IMR-90 (cell line): ENCODE data around the gene CST5. TPM values are rescaled to one million over a fixed set of nuclear protein-coding genes. Genes with fewer than 3 reads are reported as not detected.

ENCODE experiments used
- ATAC-seq: fragments of 200-7000 bp; cut with Tn5 transposase; 2 replicates; pipeline ENCODE4 v1.9.1; 2020; ENCODE audit warnings: low read depth, mild to moderate bottlenecking, moderate library complexity
- BruUV-seq: library from RNA; stranded (reverse); fragments of 400-500 nt; replicated peaks from 2 replicates; lab custom pipeline; 2021; lab: Mats Ljungman, UMichigan
- CTCF ChIA-PET: fragments of 300-600 bp; formaldehyde crosslinking; extraction: SDS; loops from one replicate; lab custom pipeline; 2021; ENCODE audit warnings: antibody characterized with exemption; lab: Yijun Ruan, JAX
- POLR2A ChIA-PET: fragments of 300-600 bp; sonication (Branson Sonifier 250); formaldehyde crosslinking; loops from one replicate; lab custom pipeline; 2022; ENCODE audit warnings: antibody characterized with exemption; ENCODE audit not compliant: unreplicated experiment; lab: Charles Lee
- DNase-seq: peaks from one replicate; pipeline ENCODE4 v3.0.0; 2013
- H2AFZ ChIP-seq: replicated peaks from 2 replicates; pipeline ENCODE3; 2013; ENCODE audit warnings: low read length, mild to moderate bottlenecking; ENCODE audit not compliant: poor library complexity
- H2AK5ac ChIP-seq: 2 replicates; pipeline ENCODE4 v1.6.1; 2013; ENCODE audit warnings: low read depth, low read length, inconsistent platforms
- H2AK9ac ChIP-seq: replicated peaks from 2 replicates; pipeline ENCODE3; 2013; ENCODE audit warnings: mild to moderate bottlenecking, low read depth, low read length, moderate library complexity; ENCODE audit not compliant: poor library complexity
- H2BK120ac ChIP-seq: 2 replicates; pipeline ENCODE4 v1.6.1; 2013; ENCODE audit warnings: low read depth, low read length, inconsistent platforms
- H2BK15ac ChIP-seq: 3 replicates; pipeline ENCODE4 v1.6.1; 2013; ENCODE audit warnings: low read depth, low read length, inconsistent platforms
- H2BK20ac ChIP-seq: 2 replicates; pipeline ENCODE4 v1.6.1; 2013; ENCODE audit warnings: low read depth, mild to moderate bottlenecking, inconsistent platforms, low read length, moderate library complexity
- H2BK5ac ChIP-seq: 2 replicates; pipeline ENCODE4 v1.6.1; 2013; ENCODE audit warnings: mild to moderate bottlenecking, low read depth, low read length, inconsistent platforms; ENCODE audit not compliant: poor library complexity, severe bottlenecking
- H3K14ac ChIP-seq: replicated peaks from 2 replicates; pipeline ENCODE4 v1.6.1; 2013; ENCODE audit warnings: low read depth, low read length, inconsistent platforms
- H3K18ac ChIP-seq: 2 replicates; pipeline ENCODE4 v1.6.1; 2013; ENCODE audit warnings: low read depth, low read length, control low read depth
- H3K23ac ChIP-seq: 2 replicates; pipeline ENCODE4 v1.6.1; 2013; ENCODE audit warnings: low read depth, low read length, inconsistent platforms
- H3K27ac ChIP-seq: 2 replicates; pipeline ENCODE4 v1.5.1; 2013; ENCODE audit warnings: mild to moderate bottlenecking, control low read depth, low read length; ENCODE audit not compliant: insufficient read depth
- H3K27me3 ChIP-seq: 2 replicates; pipeline ENCODE4 v1.6.1; 2013; ENCODE audit warnings: low read length; ENCODE audit not compliant: control insufficient read depth, insufficient read depth
- H3K36me3 ChIP-seq: 2 replicates; pipeline ENCODE4 v1.6.1; 2013; ENCODE audit warnings: low read length, mixed read lengths; ENCODE audit not compliant: control insufficient read depth, insufficient read depth
- H3K4ac ChIP-seq: 2 replicates; pipeline ENCODE4 v1.6.1; 2013; ENCODE audit warnings: low read depth, low read length, inconsistent platforms
- H3K4me1 ChIP-seq: 2 replicates; pipeline ENCODE4 v1.6.1; 2013; ENCODE audit warnings: low read length, mixed read lengths; ENCODE audit not compliant: control insufficient read depth, insufficient read depth
- H3K4me2 ChIP-seq: 2 replicates; pipeline ENCODE4 v1.6.1; 2013; ENCODE audit warnings: low read depth, mild to moderate bottlenecking, control low read depth, low read length, moderate library complexity
- H3K4me3 ChIP-seq: 2 replicates; pipeline ENCODE4 v1.5.1; 2013; ENCODE audit warnings: low read depth, mild to moderate bottlenecking, control low read depth, low read length, moderate library complexity; ENCODE audit not compliant: insufficient read depth
- H3K56ac ChIP-seq: 2 replicates; pipeline ENCODE4 v1.6.1; 2013; ENCODE audit warnings: low read length, inconsistent platforms; ENCODE audit not compliant: insufficient read depth; ENCODE audit errors: extremely low read depth
- H3K79me1 ChIP-seq, 2 experiments: 2 replicates each; pipeline ENCODE4 v1.6.1; 2013; ENCODE audit warnings: low read length in 2 of 2, inconsistent platforms in 1 of 2, low read depth in 1 of 2
- H3K9ac ChIP-seq: 2 replicates; pipeline ENCODE4 v1.6.1; 2013; ENCODE audit warnings: low read depth, low read length, control low read depth
- H3K9me1 ChIP-seq: 2 replicates; pipeline ENCODE4 v1.6.1; 2013; ENCODE audit warnings: low read length, inconsistent platforms; ENCODE audit not compliant: insufficient read depth
- H3K9me3 ChIP-seq: 2 replicates; pipeline ENCODE4 v1.6.1; 2013; ENCODE audit warnings: low read length; ENCODE audit not compliant: control insufficient read depth, insufficient read depth
- H4K20me1 ChIP-seq: 2 replicates; pipeline ENCODE4 v1.6.1; 2013; ENCODE audit warnings: low read length, inconsistent platforms; ENCODE audit not compliant: insufficient read depth
- H4K5ac ChIP-seq: 2 replicates; pipeline ENCODE4 v1.6.1; 2013; ENCODE audit warnings: mild to moderate bottlenecking, low read depth, low read length, control low read depth
- H4K8ac ChIP-seq, 2 experiments: 2 replicates each; pipeline ENCODE4 v1.6.1; 2013; ENCODE audit warnings: low read depth in 2 of 2, low read length in 2 of 2, control low read depth in 1 of 2, inconsistent platforms in 1 of 2
- H4K91ac ChIP-seq: 2 replicates; pipeline ENCODE4 v1.6.1; 2013; ENCODE audit warnings: low read depth, low read length, inconsistent platforms; ENCODE audit not compliant: insufficient read depth
- BHLHE40 ChIP-seq: fragments of 150-350 bp; IDR thresholded peaks from 2 replicates; pipeline ENCODE4 v1.6.1; 2016; ENCODE audit warnings: mild to moderate bottlenecking, low read depth, low read length
- CEBPB ChIP-seq: IDR thresholded peaks from 2 replicates; pipeline ENCODE4 v1.6.1; 2012; ENCODE audit warnings: low read depth, low read length, improper control_type of control experiment
- CHD1 ChIP-seq: IDR thresholded peaks from 2 replicates; pipeline ENCODE4 v1.6.1; 2012; ENCODE audit warnings: low read depth, low read length, improper control_type of control experiment
- FOS ChIP-seq: fragments of 150-350 bp; IDR thresholded peaks from 2 replicates; pipeline ENCODE4 v1.6.1; 2016; ENCODE audit warnings: low read depth, low read length
- MAFK ChIP-seq: IDR thresholded peaks from 2 replicates; pipeline ENCODE4 v1.6.1; 2012; ENCODE audit warnings: low read depth, low read length, improper control_type of control experiment
- MAZ ChIP-seq: IDR thresholded peaks from 2 replicates; pipeline ENCODE4 v1.6.1; 2012; ENCODE audit warnings: low read depth, mild to moderate bottlenecking, low read length, improper control_type of control experiment, moderate library complexity, borderline replicate concordance
- MXI1 ChIP-seq: IDR thresholded peaks from 2 replicates; pipeline ENCODE4 v1.6.1; 2012; ENCODE audit warnings: low read depth, mild to moderate bottlenecking, low read length, moderate library complexity, borderline replicate concordance
- NFE2L2 ChIP-seq: fragments of 150-350 bp; IDR thresholded peaks from 2 replicates; pipeline ENCODE4 v1.6.1; 2016; ENCODE audit warnings: low read depth, mild to moderate bottlenecking, low read length
- POLR2A ChIP-seq: IDR thresholded peaks from 2 replicates; pipeline ENCODE4 v1.6.1; 2012; ENCODE audit warnings: mild to moderate bottlenecking, low read depth, low read length
- RAD21 ChIP-seq: IDR thresholded peaks from 2 replicates; pipeline ENCODE4 v1.6.1; 2012; ENCODE audit warnings: low read length, improper control_type of control experiment
- RCOR1 ChIP-seq: IDR thresholded peaks from 2 replicates; pipeline ENCODE4 v1.6.1; 2012; ENCODE audit warnings: mild to moderate bottlenecking, low read length, improper control_type of control experiment; ENCODE audit not compliant: insufficient replicate concordance
- RFX5 ChIP-seq: IDR thresholded peaks from 2 replicates; pipeline ENCODE4 v1.8.0; 2012; ENCODE audit warnings: low read depth, mild to moderate bottlenecking, low read length, moderate library complexity
- SMC3 ChIP-seq: fragments of 150-350 bp; IDR thresholded peaks from 2 replicates; pipeline ENCODE4 v1.6.1; 2016; ENCODE audit warnings: low read depth, mild to moderate bottlenecking, antibody characterized with exemption, low read length, moderate library complexity
- WGBS, 2 experiments: methylation state at CpG; one replicate each; pipeline versions ENCODE4 v1.1.5 to v1.1.7; 2013; ENCODE audit warnings: missing lambda C conversion rate in 2 of 2; ENCODE audit not compliant: insufficient read length in 1 of 2; ENCODE audit errors: extremely low coverage in 2 of 2; 5-methylcytosine and 5-hydroxymethylcytosine counted together
- dilution Hi-C: fragments of 300-500 bp; cut with HindIII; formaldehyde crosslinking; loops from one replicate; pipeline ENCODE4 v1.14.3; 2018; ENCODE audit warnings: low sequenced_read_pairs; ENCODE audit not compliant: unreplicated experiment
- in situ Hi-C: fragments of 300-500 bp; cut with MboI; formaldehyde crosslinking; loops from 3 replicates; pipeline ENCODE4 v1.14.3; 2019; ENCODE audit warnings: low sequenced_read_pairs, inconsistent platforms, mixed read lengths
- intact Hi-C: fragments of 100-400 bp; cut with micrococcal nuclease; formaldehyde crosslinking; loops from 2 replicates; pipeline ENCODE4 v1.10.0; 2022
- polyA plus RNA-seq, 3 experiments: library from polyadenylated mRNA; depleted of rRNA; stranded (reverse); fragments of >200 nt; gene quantifications; 2 replicates each; pipeline ENCODE4 v1.2.3, GENCODE V29; 2012; ENCODE audit warnings: low replicate concordance in 1 of 3
- total RNA-seq: library from RNA; depleted of rRNA; stranded (reverse); fragments of >200 nt; gene quantifications from 2 replicates; pipeline ENCODE4 v1.2.3, GENCODE V29; 2012
- TF ChIP-seq, protein P1 (sequence below): fragments of 150-350 bp; IDR thresholded peaks from 2 replicates; pipeline ENCODE4 v1.6.1; 2017; ENCODE audit warnings: mild to moderate bottlenecking, antibody characterized with exemption, low read length, low read depth
- TF ChIP-seq, protein P2 (sequence below): conservative IDR thresholded peaks from 2 replicates; pipeline ENCODE4 v1.5.1; 2012; ENCODE audit warnings: mild to moderate bottlenecking, low read depth, low read length, improper control_type of control experiment
- TF ChIP-seq, protein P3 (sequence below): fragments of 150-350 bp; IDR thresholded peaks from 2 replicates; pipeline ENCODE4 v1.6.1; 2016; ENCODE audit warnings: low read depth, mild to moderate bottlenecking, low read length, moderate library complexity, borderline replicate concordance

Gene CST5
- total and polyA plus RNA-seq, 2 of the 4 experiments (the other 2 are of a cell fraction), result not detected

DNA sequence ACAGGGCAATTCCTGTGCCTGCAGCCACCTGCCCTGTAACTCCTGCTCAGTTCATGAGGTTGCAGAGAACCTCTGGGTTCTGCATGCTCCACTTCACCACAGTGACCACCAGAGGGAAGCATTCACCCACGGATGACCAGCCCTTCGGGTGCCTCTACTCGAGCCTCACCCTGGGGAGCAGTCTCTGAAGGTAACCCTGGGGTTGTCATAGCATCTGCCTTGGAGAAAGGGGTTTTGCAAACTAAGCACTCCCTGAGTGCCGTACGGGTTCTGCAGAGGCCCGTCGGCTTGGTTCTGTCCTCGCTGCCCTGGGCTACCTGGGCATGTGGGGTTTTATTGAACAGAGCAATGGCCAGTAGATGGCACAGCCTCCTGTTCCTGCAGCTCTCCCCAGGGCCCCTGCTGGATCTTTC is 10.2 kb upstream of the CST5 start:
- DNase-seq, result peak; percentile 24
- H3K4me1 ChIP-seq, result no peaks in the 10 kb centered on the region
- no peak for TF ChIP-seq BHLHE40
- TF ChIP-seq FOS, result no peak
- TF ChIP-seq NFE2L2, result no peak
- TF ChIP-seq, protein P1, sequence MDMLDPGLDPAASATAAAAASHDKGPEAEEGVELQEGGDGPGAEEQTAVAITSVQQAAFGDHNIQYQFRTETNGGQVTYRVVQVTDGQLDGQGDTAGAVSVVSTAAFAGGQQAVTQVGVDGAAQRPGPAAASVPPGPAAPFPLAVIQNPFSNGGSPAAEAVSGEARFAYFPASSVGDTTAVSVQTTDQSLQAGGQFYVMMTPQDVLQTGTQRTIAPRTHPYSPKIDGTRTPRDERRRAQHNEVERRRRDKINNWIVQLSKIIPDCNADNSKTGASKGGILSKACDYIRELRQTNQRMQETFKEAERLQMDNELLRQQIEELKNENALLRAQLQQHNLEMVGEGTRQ, result no peak
- no peak for TF ChIP-seq CEBPB
- no peak for TF ChIP-seq RCOR1
- no peak for TF ChIP-seq MAZ
- peak; percentile 59 for TF ChIP-seq SMC3
- TF ChIP-seq MAFK, result no peak
- no peak for TF ChIP-seq MXI1
- TF ChIP-seq CHD1, result no peak
- no peak for TF ChIP-seq POLR2A
- peak; percentile 69 for TF ChIP-seq RAD21
- TF ChIP-seq, protein P2, sequence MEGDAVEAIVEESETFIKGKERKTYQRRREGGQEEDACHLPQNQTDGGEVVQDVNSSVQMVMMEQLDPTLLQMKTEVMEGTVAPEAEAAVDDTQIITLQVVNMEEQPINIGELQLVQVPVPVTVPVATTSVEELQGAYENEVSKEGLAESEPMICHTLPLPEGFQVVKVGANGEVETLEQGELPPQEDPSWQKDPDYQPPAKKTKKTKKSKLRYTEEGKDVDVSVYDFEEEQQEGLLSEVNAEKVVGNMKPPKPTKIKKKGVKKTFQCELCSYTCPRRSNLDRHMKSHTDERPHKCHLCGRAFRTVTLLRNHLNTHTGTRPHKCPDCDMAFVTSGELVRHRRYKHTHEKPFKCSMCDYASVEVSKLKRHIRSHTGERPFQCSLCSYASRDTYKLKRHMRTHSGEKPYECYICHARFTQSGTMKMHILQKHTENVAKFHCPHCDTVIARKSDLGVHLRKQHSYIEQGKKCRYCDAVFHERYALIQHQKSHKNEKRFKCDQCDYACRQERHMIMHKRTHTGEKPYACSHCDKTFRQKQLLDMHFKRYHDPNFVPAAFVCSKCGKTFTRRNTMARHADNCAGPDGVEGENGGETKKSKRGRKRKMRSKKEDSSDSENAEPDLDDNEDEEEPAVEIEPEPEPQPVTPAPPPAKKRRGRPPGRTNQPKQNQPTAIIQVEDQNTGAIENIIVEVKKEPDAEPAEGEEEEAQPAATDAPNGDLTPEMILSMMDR, result peak; percentile 61
- no peak for TF ChIP-seq RFX5
- TF ChIP-seq, protein P3, sequence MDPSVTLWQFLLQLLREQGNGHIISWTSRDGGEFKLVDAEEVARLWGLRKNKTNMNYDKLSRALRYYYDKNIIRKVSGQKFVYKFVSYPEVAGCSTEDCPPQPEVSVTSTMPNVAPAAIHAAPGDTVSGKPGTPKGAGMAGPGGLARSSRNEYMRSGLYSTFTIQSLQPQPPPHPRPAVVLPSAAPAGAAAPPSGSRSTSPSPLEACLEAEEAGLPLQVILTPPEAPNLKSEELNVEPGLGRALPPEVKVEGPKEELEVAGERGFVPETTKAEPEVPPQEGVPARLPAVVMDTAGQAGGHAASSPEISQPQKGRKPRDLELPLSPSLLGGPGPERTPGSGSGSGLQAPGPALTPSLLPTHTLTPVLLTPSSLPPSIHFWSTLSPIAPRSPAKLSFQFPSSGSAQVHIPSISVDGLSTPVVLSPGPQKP, result no peak
- intact Hi-C loops (loop anchor here (1.0 to 2.0 kb wide), 2 partner anchors 107 to 1029 kb away; no protein-coding TSS in a partner anchor), in situ Hi-C loops (no loop called here), dilution Hi-C loops (no loop called here)
- no peaks in the 10 kb centered on the region for H3K36me3 ChIP-seq
- H3K9me3 ChIP-seq, result no peaks in the 10 kb centered on the region
- no CpG with 5 or more reads among the region's 8 CpGs for WGBS, 2 experiments
- H3K27ac ChIP-seq, result no peak overlapping the region
- no peak overlapping the region for H3K4me2 ChIP-seq
- no peak overlapping the region for H3K23ac ChIP-seq
- POLR2A ChIA-PET, result no interaction called here
- no peak overlapping the region for H3K56ac ChIP-seq
- no peak overlapping the region for H4K91ac ChIP-seq
- H4K8ac ChIP-seq, result no peak overlapping the region
- CTCF ChIA-PET, result no interaction called here
- no peak overlapping the region for H2AK9ac ChIP-seq
- no peak overlapping the region for H2BK5ac ChIP-seq
- no peak overlapping the region for H2BK20ac ChIP-seq
- no peak overlapping the region for H4K5ac ChIP-seq
- H3K4ac ChIP-seq, result no peak overlapping the region
- H3K9ac ChIP-seq, result no peak overlapping the region
- H3K18ac ChIP-seq, result no peak overlapping the region
- no peaks in the 10 kb centered on the region for H3K27me3 ChIP-seq
- no peaks in the 10 kb centered on the region for H3K79me1 ChIP-seq
- H3K9me1 ChIP-seq, result no peaks in the 10 kb centered on the region
- no peak overlapping the region for H2BK15ac ChIP-seq
- no peak overlapping the region for H3K4me3 ChIP-seq
- H2AFZ ChIP-seq, result no peak overlapping the region
- H3K14ac ChIP-seq, result no peak overlapping the region
- H4K20me1 ChIP-seq, result no peaks in the 10 kb centered on the region
- BruUV-seq, result no TSS peak
- no peak overlapping the region for H2BK120ac ChIP-seq
- peak; percentile 93 for ATAC-seq
- H2AK5ac ChIP-seq, result no peak overlapping the region
